RPMI8226 (cell line): ENCODE data around the gene COTL1.
"Not testable (repeated sequence)": the region's sequence is repeated elsewhere in the genome, so short reads cannot be mapped to it uniquely, and the experiment has no call there.

ENCODE experiments used
- DNase-seq: peaks from one replicate; pipeline ENCODE4 v3.0.0-alpha.2; 2015

Gene COTL1

GRCh38 chr16:84524941-84525581, 92.8 kb downstream of the COTL1 start:
- not testable (repeated sequence) for DNase-seq

DNA sequence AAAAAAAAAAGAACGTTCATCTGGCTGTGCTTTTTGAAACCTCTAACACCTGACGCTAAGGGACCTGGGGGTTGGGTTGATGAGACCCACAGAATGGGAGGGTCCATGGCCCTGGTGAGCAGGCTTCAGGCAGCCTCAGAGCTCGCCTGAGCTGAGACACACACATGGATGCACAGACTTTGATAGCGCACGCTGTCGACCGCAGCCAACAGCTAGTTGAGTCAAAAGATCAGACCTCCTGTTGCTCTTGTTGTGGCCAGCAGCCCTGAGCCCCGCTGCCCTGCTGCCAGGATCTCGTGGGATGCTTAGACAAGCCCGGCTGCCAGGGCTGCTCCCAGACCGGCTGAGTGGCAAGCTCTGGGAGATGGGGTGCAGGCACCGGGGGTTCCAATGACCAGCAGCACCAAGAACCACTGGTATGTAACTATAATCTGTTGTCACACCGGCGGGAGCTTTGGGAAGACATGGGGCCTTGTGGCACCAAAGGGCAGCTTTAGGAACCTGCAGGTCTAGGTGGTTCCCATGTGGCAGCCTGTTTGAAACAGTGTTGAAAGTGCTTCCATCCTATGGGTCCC, 93.4 kb downstream of the COTL1 start:
- DNase-seq = no peak

DNA sequence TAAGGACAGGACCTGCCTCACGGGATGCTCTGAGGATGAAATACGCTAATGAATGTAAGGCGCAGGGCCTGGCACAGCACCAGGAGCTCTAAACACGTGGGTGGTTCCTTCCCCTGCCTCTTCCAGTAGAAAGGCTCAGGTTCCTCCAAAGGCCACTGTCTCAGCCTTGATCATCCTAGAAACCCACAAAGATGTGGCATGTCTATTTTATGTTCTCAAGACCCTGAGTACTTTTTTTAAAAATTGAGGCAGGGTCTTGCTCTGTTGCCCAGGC, 96.4 kb downstream of the COTL1 start:
- no peak for DNase-seq

- no peak for DNase-seq
Observed at GRCh38 chr16:84520725-84521496, 97.0 kb downstream of the COTL1 start.

DNA sequence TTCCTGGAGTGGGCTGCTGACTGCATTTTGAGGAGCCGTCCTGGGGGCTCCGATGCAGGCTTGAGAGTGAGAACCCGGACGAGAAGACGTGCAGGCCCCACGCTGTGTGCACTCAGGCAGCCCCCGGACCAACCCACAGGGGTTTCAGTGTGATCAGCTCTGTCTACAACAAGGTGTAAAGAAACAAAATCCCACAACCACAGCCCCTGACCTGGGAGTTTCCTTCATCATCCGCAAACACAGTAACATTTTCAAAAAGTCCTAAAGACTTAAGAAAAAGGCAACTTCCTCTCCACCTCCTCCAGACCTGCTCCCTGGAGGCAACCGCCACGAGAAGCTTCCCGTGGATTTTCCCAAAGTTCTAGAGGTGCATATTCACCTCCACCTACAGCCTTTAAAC, 98.0 kb downstream of the COTL1 start:
- no peak for DNase-seq

- DNase-seq = peak; percentile 8
Observed at GRCh38 chr16:84518804-84519341, 99.0 kb downstream of the COTL1 start.

DNA sequence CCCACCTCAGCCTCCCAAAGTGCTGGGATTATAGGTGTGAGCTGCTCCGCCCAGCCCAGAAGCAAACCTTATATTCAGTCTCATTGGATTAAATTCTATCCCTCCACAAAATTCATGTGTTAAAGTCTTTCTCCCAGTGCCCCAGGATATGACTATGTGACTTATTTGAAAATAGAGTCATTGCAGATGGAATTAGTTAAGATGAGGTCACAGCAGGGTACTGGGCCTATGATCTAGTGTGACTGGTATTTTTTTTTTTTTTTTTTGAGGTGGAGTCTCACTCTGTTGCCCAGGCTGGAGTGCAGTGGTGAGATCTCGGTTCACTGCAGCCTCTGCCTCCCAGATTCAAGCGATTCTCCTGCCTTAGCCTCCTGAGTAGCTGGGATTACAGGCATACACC, 99.7 kb downstream of the COTL1 start:
- not testable (repeated sequence) for DNase-seq

- DNase-seq = no peak
Observed at GRCh38 chr16:84517366-84517765, 100.5 kb downstream of the COTL1 start.
